Gastrocnemius medialis (tissue), 4 donors: ENCODE measurements around the gene SHH. TPM values are rescaled to one million over a fixed set of nuclear protein-coding genes. Genes with fewer than 3 reads are reported as not detected.

ENCODE experiments used
- ATAC-seq, 2 donors: fragments of 150-250 bp; one replicate each; pipeline ENCODE4 v1.9.1; 2016
- DNase-seq, 2 donors: peaks; one replicate each; pipeline ENCODE4 v3.0.0-alpha.2; 2019
- H3K27ac ChIP-seq, 4 donors: fragments of 200-600 bp; sonication (generic); 1 replicate in 1 of 4; 2 replicates in 3 of 4; pipeline ENCODE4 v1.5.1; 2016 to 2018; ENCODE audit warnings: mild to moderate bottlenecking in 2 of 4, moderate library complexity in 1 of 4
- H3K27me3 ChIP-seq, 3 donors: fragments of 200-600 bp; sonication (generic) in 2 of 3; 1 replicate in 1 of 3; 2 replicates in 2 of 3; pipeline versions ENCODE4 v1.5.1 to v1.6.0; 2016 to 2019; ENCODE audit warnings: mild to moderate bottlenecking in 1 of 3, moderate library complexity in 1 of 3
- H3K36me3 ChIP-seq, 2 donors: fragments of 200-600 bp; sonication (generic) in 1 of 2; one replicate each; pipeline ENCODE4 v1.5.1; 2017 to 2018
- H3K4me1 ChIP-seq, 2 donors: fragments of 200-600 bp; sonication (generic) in 1 of 2; one replicate each; pipeline ENCODE4 v1.5.1; 2016 to 2017; ENCODE audit warnings: mild to moderate bottlenecking in 2 of 2
- H3K4me3 ChIP-seq, 4 donors: fragments of 200-600 bp; sonication (generic) in 3 of 4; 1 replicate in 1 of 4; 2 replicates in 3 of 4; pipeline ENCODE4 v1.5.1; 2016 to 2019; ENCODE audit warnings: mild to moderate bottlenecking in 2 of 4
- H3K9me3 ChIP-seq, 3 donors: fragments of 200-600 bp; sonication (generic) in 2 of 3; 1 replicate in 1 of 3; 2 replicates in 2 of 3; pipeline ENCODE4 v1.5.1; 2016 to 2019
- CTCF ChIP-seq, 5 experiments: fragments of 450-650 bp in 3 of 5; fragments of 200-600 bp in 2 of 5; sonication (generic) in 2 of 5; IDR thresholded peaks in 4 of 5; conservative IDR thresholded peaks in 1 of 5; 1 replicate in 4 of 5; 2 replicates in 1 of 5; pipeline ENCODE4 v1.5.1; 2016 to 2019; ENCODE audit warnings: antibody characterized with exemption in 5 of 5, mild to moderate bottlenecking in 3 of 5, moderate library complexity in 3 of 5
- POLR2A ChIP-seq, 2 donors: fragments of 450-650 bp; IDR thresholded peaks; one replicate each; pipeline ENCODE4 v1.6.1; 2017; ENCODE audit warnings: antibody characterized with exemption in 2 of 2, mild to moderate bottlenecking in 2 of 2, moderate library complexity in 2 of 2
- in situ Hi-C, 4 donors: fragments of 200-750 bp; cut with MboI; loops; one replicate each; pipeline versions ENCODE4 v1.15.0 to v1.8.0; 2017; ENCODE audit warnings: low sequenced_read_pairs in 4 of 4
- intact Hi-C: fragments of 100-400 bp; cut with DNase I; formaldehyde crosslinking; loops from one replicate; pipeline ENCODE4 v1.15.1; 2023; ENCODE audit warnings: low total_unique reads
- total RNA-seq, 4 donors: library from RNA; depleted of rRNA; stranded (reverse); fragments of >200 nt; gene quantifications; one replicate each; pipeline versions ENCODE4 v1.1.0 to v1.2.3, GENCODE V29; 2016

The SHH gene
- total RNA-seq, 4 donors from 2014 or later, result not detected

GRCh38 chr7:155764438-155764793, 47.8 kb downstream of the SHH start:
- H3K4me3 ChIP-seq, result no peak overlapping the region
- H3K4me1 ChIP-seq, result peaks cover 19 to 28% of the 10 kb centered on the region in 2 donors
- peaks cover 0 to 32% of the 10 kb centered on the region in 2 donors for H3K36me3 ChIP-seq
- peak overlapping the region in 3 of 4 donors; percentile 20 to 52 (median 49) for H3K27ac ChIP-seq
- intact Hi-C loops (loop anchor here (10.0 kb wide), 1 partner anchor 840 kb away; no protein-coding TSS in a partner anchor), in situ Hi-C loops (loop anchor here in 1 of 4 donors (25.0 kb wide), 1 partner anchor 827 kb away; no protein-coding TSS in a partner anchor)
- no peaks in the 10 kb centered on the region for H3K27me3 ChIP-seq
- ATAC-seq (no peak), DNase-seq (no peak)
- H3K9me3 ChIP-seq, result no peaks in the 10 kb centered on the region
- TF ChIP-seq CTCF (IDR thresholded peaks at IDR 0.05 in 4 of 5, conservative IDR thresholded peaks at IDR 0.05 in 1 of 5) (no peak), POLR2A (IDR thresholded peaks at IDR 0.05) (no peak)

- H3K9me3 ChIP-seq, result no peaks in the 10 kb centered on the region
- no peak for TF ChIP-seq POLR2A (IDR thresholded peaks at IDR 0.05)
- TF ChIP-seq CTCF (IDR thresholded peaks at IDR 0.05 in 4 of 5, conservative IDR thresholded peaks at IDR 0.05 in 1 of 5), result no peak
- in situ Hi-C loops, result loop anchor here in 1 of 4 donors (25.0 kb wide), 1 partner anchor 827 kb away; no protein-coding TSS in a partner anchor
- H3K27ac ChIP-seq, result peak overlapping the region; percentile 20 to 52 (median 48)
- ATAC-seq (peak in 1 of 2 donors; percentile 11), DNase-seq (no peak)
- no peaks in the 10 kb centered on the region for H3K27me3 ChIP-seq
- H3K4me1 ChIP-seq, result peaks cover 19 to 28% of the 10 kb centered on the region in 2 donors
- peaks cover 0 to 29% of the 10 kb centered on the region in 2 donors for H3K36me3 ChIP-seq
- H3K4me3 ChIP-seq, result no peak overlapping the region
- intact Hi-C loops, result loop anchor here (10.0 kb wide), 1 partner anchor 839 kb away; no protein-coding TSS in a partner anchor
Measured at GRCh38 chr7:155763691-155764437, 48.4 kb downstream of the SHH start.

GRCh38 chr7:155763122-155763521, 49.1 kb downstream of the SHH start:
- H3K27ac ChIP-seq, result peak overlapping the region; percentile 32 to 67 (median 42)

GRCh38 chr7:155762655-155763054, 49.6 kb downstream of the SHH start:
- Histone ChIP-seq H3K27me3 (no peaks in the 10 kb centered on the region), H3K4me1 (peaks cover 19 to 28% of the 10 kb centered on the region in 2 donors), H3K27ac (peak overlapping the region; percentile 32 to 67 (median 42)), H3K9me3 (no peaks in the 10 kb centered on the region), H3K36me3 (peaks cover 0 to 29% of the 10 kb centered on the region in 2 donors), H3K4me3 (no peak overlapping the region)
- ATAC-seq, result peak; percentile 72 to 87
- in situ Hi-C loops (loop anchor here in 1 of 4 donors (25.0 kb wide), 1 partner anchor 825 kb away; no protein-coding TSS in a partner anchor), intact Hi-C loops (loop anchor here (10.0 kb wide), 1 partner anchor 838 kb away; no protein-coding TSS in a partner anchor)
- no peak for TF ChIP-seq POLR2A (IDR thresholded peaks at IDR 0.05)
- no peak for TF ChIP-seq CTCF (IDR thresholded peaks at IDR 0.05 in 4 of 5, conservative IDR thresholded peaks at IDR 0.05 in 1 of 5)
- DNase-seq, result peak in 1 of 2 donors; percentile 39

More at GRCh38 chr7:155763122-155763521, 49.1 kb downstream of the SHH start:
- in situ Hi-C loops, result loop anchor here in 1 of 4 donors (25.0 kb wide), 1 partner anchor 826 kb away; no protein-coding TSS in a partner anchor
- Histone ChIP-seq H3K27me3 (no peaks in the 10 kb centered on the region), H3K4me3 (no peak overlapping the region), H3K9me3 (no peaks in the 10 kb centered on the region), H3K4me1 (peaks cover 19 to 28% of the 10 kb centered on the region in 2 donors), H3K36me3 (peaks cover 0 to 29% of the 10 kb centered on the region in 2 donors)
- TF ChIP-seq POLR2A (IDR thresholded peaks at IDR 0.05), result no peak
- TF ChIP-seq CTCF (IDR thresholded peaks at IDR 0.05 in 4 of 5, conservative IDR thresholded peaks at IDR 0.05 in 1 of 5), result no peak
- no peak for ATAC-seq
- intact Hi-C loops, result loop anchor here (10.0 kb wide), 1 partner anchor 838 kb away; no protein-coding TSS in a partner anchor
- DNase-seq, result no peak
